ENCODE data around the gene RPS15.

DNA sequence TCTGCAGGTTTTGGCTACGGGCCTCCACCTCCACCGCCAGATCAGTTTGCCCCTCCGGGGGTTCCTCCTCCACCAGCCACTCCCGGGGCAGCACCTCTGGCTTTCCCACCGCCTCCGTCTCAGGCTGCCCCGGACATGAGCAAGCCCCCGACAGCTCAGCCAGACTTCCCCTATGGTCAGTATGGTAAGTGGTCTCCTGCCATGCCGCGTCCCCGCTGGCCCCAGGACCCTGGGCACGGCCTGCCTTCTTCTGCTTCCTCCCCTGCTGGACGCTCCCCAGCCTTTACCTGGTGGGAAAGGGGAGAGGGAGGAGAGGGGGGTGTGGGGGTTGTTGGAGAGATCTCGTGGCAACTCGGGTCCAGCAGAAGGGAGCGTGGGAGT lies 5.7 kb upstream of the RPS15 start:
- TF ChIP-seq, protein P1, sequence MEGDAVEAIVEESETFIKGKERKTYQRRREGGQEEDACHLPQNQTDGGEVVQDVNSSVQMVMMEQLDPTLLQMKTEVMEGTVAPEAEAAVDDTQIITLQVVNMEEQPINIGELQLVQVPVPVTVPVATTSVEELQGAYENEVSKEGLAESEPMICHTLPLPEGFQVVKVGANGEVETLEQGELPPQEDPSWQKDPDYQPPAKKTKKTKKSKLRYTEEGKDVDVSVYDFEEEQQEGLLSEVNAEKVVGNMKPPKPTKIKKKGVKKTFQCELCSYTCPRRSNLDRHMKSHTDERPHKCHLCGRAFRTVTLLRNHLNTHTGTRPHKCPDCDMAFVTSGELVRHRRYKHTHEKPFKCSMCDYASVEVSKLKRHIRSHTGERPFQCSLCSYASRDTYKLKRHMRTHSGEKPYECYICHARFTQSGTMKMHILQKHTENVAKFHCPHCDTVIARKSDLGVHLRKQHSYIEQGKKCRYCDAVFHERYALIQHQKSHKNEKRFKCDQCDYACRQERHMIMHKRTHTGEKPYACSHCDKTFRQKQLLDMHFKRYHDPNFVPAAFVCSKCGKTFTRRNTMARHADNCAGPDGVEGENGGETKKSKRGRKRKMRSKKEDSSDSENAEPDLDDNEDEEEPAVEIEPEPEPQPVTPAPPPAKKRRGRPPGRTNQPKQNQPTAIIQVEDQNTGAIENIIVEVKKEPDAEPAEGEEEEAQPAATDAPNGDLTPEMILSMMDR (IDR thresholded peaks at IDR 0.05; ENCODE audit: low read length): no peak
- no peak for TF ChIP-seq EZH2 (IDR thresholded peaks at IDR 0.05; ENCODE audit: borderline replicate concordance, low read length)
